Fibroblast of lung (primary cell): ENCODE results near the gene TP53INP2. TPM values are rescaled to one million over a fixed set of nuclear protein-coding genes. Genes with fewer than 3 reads are reported as not detected.

Experiments used
- DNase-seq, 2 donors: peaks; one replicate each; pipeline versions ENCODE4 v3.0.0 to v3.0.0-alpha.2; 2010; ENCODE audit warnings: low read depth in 2 of 2
- H2AFZ ChIP-seq: 2 replicates; pipeline ENCODE4 v1.5.1; 2012; ENCODE audit warnings: low read length, control low read depth, inconsistent platforms
- H3K27ac ChIP-seq: 2 replicates; pipeline ENCODE4 v1.5.1; 2011; ENCODE audit warnings: low read length, control low read depth; ENCODE audit not compliant: insufficient read depth
- H3K27me3 ChIP-seq: 2 replicates; pipeline ENCODE4 v1.5.1; 2011; ENCODE audit warnings: mild to moderate bottlenecking, low read length; ENCODE audit not compliant: control insufficient read depth, insufficient read depth
- H3K36me3 ChIP-seq: 2 replicates; pipeline ENCODE4 v1.5.1; 2011; ENCODE audit warnings: low read length; ENCODE audit not compliant: control insufficient read depth, insufficient read depth
- H3K4me1 ChIP-seq: 2 replicates; pipeline ENCODE4 v1.5.1; 2011; ENCODE audit warnings: low read length; ENCODE audit not compliant: control insufficient read depth, insufficient read depth; ENCODE audit errors: extremely low read depth
- H3K4me2 ChIP-seq: 2 replicates; pipeline ENCODE4 v1.5.1; 2011; ENCODE audit warnings: low read length, control low read depth; ENCODE audit not compliant: insufficient read depth; ENCODE audit errors: extremely low read depth
- H3K4me3 ChIP-seq, 4 experiments: fragments of 200-600 bp in 1 of 4; sonication (generic) in 1 of 4; replicated peaks in 1 of 4; 2 replicates each; pipeline ENCODE4 v1.5.1; 2011 to 2016; ENCODE audit warnings: low read length in 4 of 4, low read depth in 3 of 4, mild to moderate bottlenecking in 3 of 4, control low read depth in 2 of 4, inconsistent platforms in 1 of 4, mixed read lengths in 1 of 4; ENCODE audit not compliant: insufficient read depth in 1 of 4; ENCODE audit errors: control extremely low read depth in 1 of 4
- H3K79me2 ChIP-seq: 2 replicates; pipeline ENCODE4 v1.5.1; 2012; ENCODE audit warnings: mild to moderate bottlenecking, low read length, inconsistent platforms; ENCODE audit not compliant: control insufficient read depth, insufficient read depth
- H3K9ac ChIP-seq: 2 replicates; pipeline ENCODE4 v1.5.1; 2011; ENCODE audit warnings: mild to moderate bottlenecking, low read length, control low read depth; ENCODE audit not compliant: insufficient read depth
- H3K9me3 ChIP-seq: 2 replicates; pipeline ENCODE4 v1.5.1; 2012; ENCODE audit warnings: low read depth, low read length; ENCODE audit not compliant: control insufficient read depth, insufficient read depth
- H4K20me1 ChIP-seq: 2 replicates; pipeline ENCODE4 v1.5.1; 2011; ENCODE audit warnings: low read length; ENCODE audit not compliant: control insufficient read depth, insufficient read depth; ENCODE audit errors: extremely low read depth
- CTCF ChIP-seq, 2 donors: IDR thresholded peaks in 1 of 2; conservative IDR thresholded peaks in 1 of 2; 1 replicate in 1 of 2; 2 replicates in 1 of 2; pipeline ENCODE4 v1.5.1; 2011 to 2012; ENCODE audit warnings: low read length in 2 of 2, control low read depth in 1 of 2, inconsistent platforms in 1 of 2, low read depth in 1 of 2, mild to moderate bottlenecking in 1 of 2
- EZH2 ChIP-seq: IDR thresholded peaks from 2 replicates; pipeline ENCODE4 v1.5.1; 2012; ENCODE audit warnings: low read length, control low read depth, mild to moderate bottlenecking; ENCODE audit errors: missing control alignments
- polyA plus RNA-seq, 2 donors: library from polyadenylated mRNA; depleted of rRNA in 1 of 2; stranded (reverse) in 1 of 2; unstranded in 1 of 2; fragments of >200 nt; gene quantifications; 2 replicates each; pipeline ENCODE4 v1.2.1, GENCODE V29; 2011 to 2012; ENCODE audit warnings: missing spikeins in 1 of 2
- total RNA-seq: library from RNA; depleted of rRNA; stranded (reverse); fragments of >200 nt; gene quantifications from 2 replicates; pipeline ENCODE4 v1.2.1, GENCODE V29; 2014

Gene TP53INP2
- total and polyA plus RNA-seq, 2 donors (not counting 1 experiment from before 2014, with no cell fraction given): 6.4 to 9.8 TPM

DNA sequence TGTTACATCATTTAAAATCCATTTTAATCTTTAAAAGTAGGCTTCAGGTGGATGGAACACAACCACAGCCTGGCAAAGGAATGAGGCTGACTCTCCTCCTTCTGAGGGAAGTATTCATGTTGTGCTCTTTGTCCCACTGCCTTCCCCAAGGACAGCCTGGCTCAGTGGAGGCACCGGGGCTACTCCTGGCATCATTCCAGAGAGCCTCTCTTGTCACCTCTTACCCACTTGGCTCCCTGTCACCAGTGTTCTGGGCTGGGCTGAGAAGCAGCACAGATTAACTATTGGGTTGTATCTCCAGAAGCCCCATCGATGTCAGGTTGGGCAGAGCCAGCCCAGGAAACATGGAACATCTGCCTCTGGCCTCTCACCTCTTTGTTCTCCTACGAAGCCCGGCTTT lies 10.7 kb upstream of the TP53INP2 start:
- TF ChIP-seq EZH2 (no peak), CTCF (conservative IDR thresholded peaks at IDR 0.05 in 1 of 2, IDR thresholded peaks at IDR 0.05 in 1 of 2; ENCODE audit: low read depth in 1 of 2, low read length in 2 of 2) (no peak)
- H3K4me2 ChIP-seq: no peak overlapping the region
- H3K27ac ChIP-seq: no peak overlapping the region

DNA sequence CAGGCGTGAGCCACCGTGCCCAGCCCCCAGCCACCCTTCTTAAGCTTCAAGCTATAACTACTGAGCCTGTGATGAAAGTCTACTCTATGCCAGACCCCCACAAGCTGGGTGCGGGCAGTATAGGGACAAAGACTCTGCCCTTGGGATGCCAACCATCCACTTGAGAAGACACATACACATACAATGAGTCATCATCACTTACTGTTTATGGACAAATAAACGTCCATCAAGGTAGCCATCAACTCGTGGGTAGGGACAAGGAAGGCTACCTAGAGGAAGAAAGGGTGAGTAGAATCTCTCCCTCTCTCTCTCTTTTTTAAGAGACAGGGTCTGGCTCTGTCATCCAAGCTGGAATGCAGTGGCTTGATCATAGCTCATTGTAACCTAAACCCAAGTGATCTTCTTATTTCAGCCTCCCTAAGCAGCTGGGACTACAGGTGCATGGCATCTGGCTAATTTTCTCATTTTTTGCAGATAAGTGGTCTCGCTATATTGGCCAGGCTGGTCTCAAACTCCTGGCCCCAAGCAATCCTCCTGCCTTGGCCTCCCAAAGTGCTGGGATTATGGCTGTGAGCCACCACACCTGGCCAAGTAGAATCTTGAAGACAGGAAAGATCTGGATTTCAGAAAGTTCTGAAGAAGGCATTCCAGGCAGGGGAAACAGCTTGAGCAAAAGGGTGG lies 2.6 kb upstream of the TP53INP2 start:
- H3K27ac ChIP-seq: no peak overlapping the region
- no peak overlapping the region for H3K4me2 ChIP-seq
- no peak overlapping the region for H2AFZ ChIP-seq
- TF ChIP-seq EZH2 (no peak), CTCF (conservative IDR thresholded peaks at IDR 0.05 in 1 of 2, IDR thresholded peaks at IDR 0.05 in 1 of 2; ENCODE audit: low read depth in 1 of 2, low read length in 2 of 2) (no peak)
- no peaks in the 10 kb centered on the region for H3K9me3 ChIP-seq
- H3K9ac ChIP-seq: no peak overlapping the region
- no peak overlapping the region for H3K4me3 ChIP-seq
- H3K4me1 ChIP-seq: peaks cover 12% of the 10 kb centered on the region
- H3K79me2 ChIP-seq: no peaks in the 10 kb centered on the region
- no peaks in the 10 kb centered on the region for H4K20me1 ChIP-seq
- DNase-seq: no peak
- H3K27me3 ChIP-seq: no peaks in the 10 kb centered on the region
- H3K36me3 ChIP-seq: no peaks in the 10 kb centered on the region

More for the DNA sequence above, 10.7 kb upstream of the TP53INP2 start:
- Histone ChIP-seq H2AFZ (no peak overlapping the region), H3K27me3 (no peaks in the 10 kb centered on the region), H3K4me3 (no peak overlapping the region), H3K9ac (no peak overlapping the region), H3K36me3 (no peaks in the 10 kb centered on the region), H3K9me3 (no peaks in the 10 kb centered on the region), H3K79me2 (no peaks in the 10 kb centered on the region), H3K4me1 (no peaks in the 10 kb centered on the region), H4K20me1 (no peaks in the 10 kb centered on the region)
- DNase-seq: no peak

- Histone ChIP-seq H3K36me3 (no peaks in the 10 kb centered on the region), H4K20me1 (no peaks in the 10 kb centered on the region), H3K27me3 (no peaks in the 10 kb centered on the region), H3K4me3 (peak overlapping the region in 2 of 4 experiments; percentile 86 to 89), H3K9ac (no peak overlapping the region), H3K4me2 (peak overlapping the region; percentile 100), H3K4me1 (peaks cover 12% of the 10 kb centered on the region), H2AFZ (no peak overlapping the region), H3K79me2 (no peaks in the 10 kb centered on the region), H3K9me3 (no peaks in the 10 kb centered on the region), H3K27ac (no peak overlapping the region)
- no peak for DNase-seq
- TF ChIP-seq CTCF (conservative IDR thresholded peaks at IDR 0.05 in 1 of 2, IDR thresholded peaks at IDR 0.05 in 1 of 2; ENCODE audit: low read depth in 1 of 2, low read length in 2 of 2): no peak
- no peak for TF ChIP-seq EZH2
Measured at GRCh38 chr20:34703061-34703423, 1.1 kb upstream of the TP53INP2 start.
